PFSK-1 (cell line): Measurements from ENCODE around the gene HOTAIR.

Experiments used
- FOXP2 ChIP-seq: optimal IDR thresholded peaks from 2 replicates; pipeline ENCODE3; 2011; ENCODE audit warnings: borderline replicate concordance, control low read depth, inconsistent platforms; ENCODE audit not compliant: insufficient read depth; ENCODE audit errors: extremely low read length, extremely low read depth
- POLR2AphosphoS5 ChIP-seq: IDR thresholded peaks from 2 replicates; pipeline ENCODE4 v1.6.1; 2012; ENCODE audit warnings: low read depth, mild to moderate bottlenecking, control low read depth, low read length, moderate library complexity
- SIN3A ChIP-seq: IDR thresholded peaks from 2 replicates; pipeline ENCODE4 v1.6.1; 2012; ENCODE audit warnings: mild to moderate bottlenecking, low read length, moderate library complexity, borderline replicate concordance; ENCODE audit not compliant: insufficient read depth
- TAF1 ChIP-seq: IDR thresholded peaks from 2 replicates; pipeline ENCODE4 v1.6.1; 2012; ENCODE audit warnings: low read length, control low read depth, borderline replicate concordance; ENCODE audit not compliant: insufficient read depth
- TF ChIP-seq, protein P1 (sequence below), 2 experiments: IDR thresholded peaks; 2 replicates each; pipeline versions ENCODE4 v1.6.1 to v1.8.0; 2011 to 2012; ENCODE audit warnings: low read depth in 2 of 2, low read length in 2 of 2, control low read depth in 1 of 2, inconsistent platforms in 1 of 2, mild to moderate bottlenecking in 1 of 2, moderate library complexity in 1 of 2; ENCODE audit not compliant: insufficient read depth in 1 of 2

The HOTAIR gene

DNA sequence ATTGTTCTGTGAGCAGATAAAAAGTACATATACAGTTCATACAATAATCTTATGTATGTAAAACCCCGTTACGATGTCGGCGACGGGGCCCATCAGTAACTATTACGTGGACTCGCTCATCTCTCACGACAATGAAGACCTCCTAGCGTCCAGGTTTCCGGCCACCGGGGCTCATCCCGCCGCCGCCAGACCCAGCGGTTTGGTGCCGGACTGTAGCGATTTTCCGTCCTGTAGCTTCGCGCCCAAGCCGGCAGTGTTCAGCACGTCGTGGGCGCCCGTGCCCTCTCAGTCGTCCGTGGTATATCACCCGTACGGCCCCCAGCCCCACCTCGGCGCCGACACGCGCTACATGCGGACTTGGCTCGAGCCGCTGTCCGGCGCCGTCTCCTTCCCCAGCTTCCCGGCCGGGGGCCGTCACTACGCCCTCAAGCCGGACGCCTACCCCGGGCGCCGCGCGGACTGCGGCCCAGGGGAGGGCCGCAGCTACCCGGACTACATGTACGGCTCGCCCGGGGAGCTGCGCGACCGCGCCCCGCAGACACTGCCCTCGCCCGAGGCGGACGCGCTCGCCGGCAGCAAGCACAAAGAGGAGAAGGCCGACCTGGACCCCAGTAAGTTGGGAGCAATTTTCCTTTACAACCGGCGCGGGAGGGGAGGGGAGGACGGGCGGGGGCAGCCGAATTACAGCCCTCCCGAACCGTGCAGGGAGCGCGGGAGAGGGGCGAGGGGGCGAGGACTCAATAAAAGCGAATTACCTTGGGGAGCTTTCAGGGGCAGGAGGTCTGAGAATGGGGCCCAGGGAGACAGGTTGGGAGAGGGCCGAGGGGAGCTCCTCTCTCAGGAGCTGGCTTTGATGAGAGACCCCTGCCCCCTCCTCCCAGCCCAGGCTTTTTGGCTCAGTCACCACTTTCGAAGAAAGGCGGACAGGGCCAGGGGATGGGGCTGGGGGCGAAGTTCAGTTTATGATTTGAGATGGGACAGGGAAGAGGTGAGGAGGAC is 25.7 kb upstream of the HOTAIR start, which contains the start of gene HOXC9:
TSS of gene HOXC9 (plus strand) at position 46 of the 999 bp plus-strand sequence. CDS start at position 74, 28 bp downstream.
- TF ChIP-seq TAF1 = no peak
- no peak for TF ChIP-seq POLR2AphosphoS5
- TF ChIP-seq, protein P1, sequence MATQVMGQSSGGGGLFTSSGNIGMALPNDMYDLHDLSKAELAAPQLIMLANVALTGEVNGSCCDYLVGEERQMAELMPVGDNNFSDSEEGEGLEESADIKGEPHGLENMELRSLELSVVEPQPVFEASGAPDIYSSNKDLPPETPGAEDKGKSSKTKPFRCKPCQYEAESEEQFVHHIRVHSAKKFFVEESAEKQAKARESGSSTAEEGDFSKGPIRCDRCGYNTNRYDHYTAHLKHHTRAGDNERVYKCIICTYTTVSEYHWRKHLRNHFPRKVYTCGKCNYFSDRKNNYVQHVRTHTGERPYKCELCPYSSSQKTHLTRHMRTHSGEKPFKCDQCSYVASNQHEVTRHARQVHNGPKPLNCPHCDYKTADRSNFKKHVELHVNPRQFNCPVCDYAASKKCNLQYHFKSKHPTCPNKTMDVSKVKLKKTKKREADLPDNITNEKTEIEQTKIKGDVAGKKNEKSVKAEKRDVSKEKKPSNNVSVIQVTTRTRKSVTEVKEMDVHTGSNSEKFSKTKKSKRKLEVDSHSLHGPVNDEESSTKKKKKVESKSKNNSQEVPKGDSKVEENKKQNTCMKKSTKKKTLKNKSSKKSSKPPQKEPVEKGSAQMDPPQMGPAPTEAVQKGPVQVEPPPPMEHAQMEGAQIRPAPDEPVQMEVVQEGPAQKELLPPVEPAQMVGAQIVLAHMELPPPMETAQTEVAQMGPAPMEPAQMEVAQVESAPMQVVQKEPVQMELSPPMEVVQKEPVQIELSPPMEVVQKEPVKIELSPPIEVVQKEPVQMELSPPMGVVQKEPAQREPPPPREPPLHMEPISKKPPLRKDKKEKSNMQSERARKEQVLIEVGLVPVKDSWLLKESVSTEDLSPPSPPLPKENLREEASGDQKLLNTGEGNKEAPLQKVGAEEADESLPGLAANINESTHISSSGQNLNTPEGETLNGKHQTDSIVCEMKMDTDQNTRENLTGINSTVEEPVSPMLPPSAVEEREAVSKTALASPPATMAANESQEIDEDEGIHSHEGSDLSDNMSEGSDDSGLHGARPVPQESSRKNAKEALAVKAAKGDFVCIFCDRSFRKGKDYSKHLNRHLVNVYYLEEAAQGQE (IDR thresholded peaks at IDR 0.05; ENCODE audit: insufficient read depth in 1 of 2, low read depth in 2 of 2, low read length in 2 of 2) = no peak
- no peak for TF ChIP-seq SIN3A
- peak; percentile 21 for TF ChIP-seq FOXP2

- TF ChIP-seq SIN3A = no peak
- no peak for TF ChIP-seq POLR2AphosphoS5
- TF ChIP-seq FOXP2 = no peak
- TF ChIP-seq, protein P1 (IDR thresholded peaks at IDR 0.05; ENCODE audit: insufficient read depth in 1 of 2, low read depth in 2 of 2, low read length in 2 of 2) = no peak
- no peak for TF ChIP-seq TAF1
These were observed 24.9 kb upstream of the HOTAIR start for GRCh38 chr12:53999559-54000115.

GRCh38 chr12:53998900-53999236 is 24.1 kb upstream of the HOTAIR start:
- no peak for TF ChIP-seq SIN3A
- TF ChIP-seq, protein P1 (IDR thresholded peaks at IDR 0.05; ENCODE audit: insufficient read depth in 1 of 2, low read depth in 2 of 2, low read length in 2 of 2) = no peak
- no peak for TF ChIP-seq TAF1
- TF ChIP-seq POLR2AphosphoS5 = no peak
- TF ChIP-seq FOXP2 = no peak

GRCh38 chr12:53998110-53998899 is 23.6 kb upstream of the HOTAIR start:
- TF ChIP-seq, protein P1 (IDR thresholded peaks at IDR 0.05; ENCODE audit: insufficient read depth in 1 of 2, low read depth in 2 of 2, low read length in 2 of 2) = no peak
- TF ChIP-seq TAF1 (no peak), FOXP2 (no peak), SIN3A (no peak), POLR2AphosphoS5 (no peak)
